GM18907 (cell line): ENCODE data around the gene TTC28.
"Not testable (repeated sequence)": the region's sequence is repeated elsewhere in the genome, so short reads cannot be mapped to it uniquely, and the experiment has no call there.

Experiments used
- ATAC-seq: cut with Tn5 transposase; IDR thresholded peaks from one replicate; pipeline ENCODE4 v1.9.1; 2021; ENCODE audit warnings: mild to moderate bottlenecking, moderate library complexity; ENCODE audit not compliant: unreplicated experiment

The TTC28 gene

GRCh38 chr22:28375761-28376534 lies 303.7 kb downstream of the TTC28 start:
- no peak for ATAC-seq

DNA sequence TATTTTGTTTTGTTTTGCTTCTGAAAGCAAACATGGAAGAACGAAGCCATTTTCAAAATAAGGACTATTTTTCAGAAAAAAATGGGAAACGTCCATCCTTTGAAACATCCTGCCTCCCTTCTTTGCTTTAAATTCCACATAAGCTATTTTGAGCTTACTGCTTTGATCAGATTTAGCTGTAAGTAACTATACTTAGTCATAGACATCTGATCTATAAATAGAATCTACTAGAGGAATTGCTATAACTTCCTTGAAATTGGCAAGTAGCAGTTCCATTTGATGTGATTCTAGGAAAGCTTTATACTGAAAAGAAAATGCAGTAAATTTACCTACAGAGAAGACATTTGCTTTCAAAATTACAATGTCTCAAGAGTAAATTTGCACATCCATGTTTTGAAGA lies 305.8 kb downstream of the TTC28 start:
- ATAC-seq = no peak

- ATAC-seq = no peak
Measured at GRCh38 chr22:28369854-28370253, 309.8 kb downstream of the TTC28 start.

GRCh38 chr22:28366856-28367255 lies 312.8 kb downstream of the TTC28 start:
- no peak for ATAC-seq

DNA sequence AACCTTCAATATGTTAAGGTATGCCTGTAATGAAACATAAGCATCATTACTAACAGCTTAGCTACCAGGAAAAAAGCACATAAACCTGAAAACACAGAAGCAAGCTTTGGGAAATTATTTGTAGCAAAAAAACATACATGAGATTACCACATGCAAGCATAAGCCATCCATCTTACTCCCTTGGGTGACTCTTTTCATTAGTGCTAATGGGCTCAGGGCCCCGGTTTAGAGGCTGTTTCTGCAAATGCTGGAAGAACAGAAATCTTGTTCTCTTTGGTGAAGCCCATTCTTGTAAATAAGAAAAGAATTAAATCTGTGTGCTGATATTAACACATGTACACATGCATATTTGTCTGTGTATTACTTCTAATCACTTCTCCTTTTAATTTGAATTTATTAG lies 314.3 kb downstream of the TTC28 start:
- no peak for ATAC-seq

DNA sequence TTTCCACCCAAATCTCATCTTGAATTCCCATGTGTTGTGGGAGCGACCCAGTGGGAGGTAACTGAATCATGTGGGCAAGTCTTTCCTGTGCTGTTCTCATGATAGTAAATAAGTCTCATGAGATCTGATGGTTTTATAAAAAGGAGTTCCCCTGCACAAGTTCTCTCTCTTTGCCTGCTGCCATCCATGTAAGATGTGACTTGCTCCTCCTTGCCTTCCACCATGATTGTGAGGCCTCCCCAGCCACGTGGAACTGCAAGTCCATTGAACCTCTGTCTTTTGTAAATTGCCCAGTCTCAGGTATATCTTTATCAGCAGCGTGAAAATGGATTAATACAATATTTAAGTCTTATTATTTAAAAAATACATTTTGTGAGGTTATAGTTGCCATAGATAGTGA lies 315.5 kb downstream of the TTC28 start:
- ATAC-seq = not testable (repeated sequence)

DNA sequence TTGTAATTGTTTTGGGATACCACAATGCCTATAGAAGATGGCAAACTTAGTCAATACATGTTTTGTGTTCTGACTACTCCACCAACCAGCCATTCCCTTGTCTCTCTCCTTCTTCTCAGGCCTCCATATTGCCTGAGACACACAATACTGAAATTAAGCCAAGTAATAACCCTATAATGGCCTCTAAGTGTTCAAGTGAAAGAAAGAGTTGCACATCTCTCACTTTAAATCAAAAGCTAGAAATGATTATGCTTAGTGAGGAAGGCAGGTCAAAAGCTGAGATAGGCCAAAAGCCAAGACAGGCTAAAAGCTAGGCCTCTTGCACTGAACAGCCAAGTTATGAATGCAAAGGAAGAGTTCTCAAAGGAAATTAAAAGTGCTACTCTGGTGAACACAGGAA lies 318.7 kb downstream of the TTC28 start:
- ATAC-seq = no peak

DNA sequence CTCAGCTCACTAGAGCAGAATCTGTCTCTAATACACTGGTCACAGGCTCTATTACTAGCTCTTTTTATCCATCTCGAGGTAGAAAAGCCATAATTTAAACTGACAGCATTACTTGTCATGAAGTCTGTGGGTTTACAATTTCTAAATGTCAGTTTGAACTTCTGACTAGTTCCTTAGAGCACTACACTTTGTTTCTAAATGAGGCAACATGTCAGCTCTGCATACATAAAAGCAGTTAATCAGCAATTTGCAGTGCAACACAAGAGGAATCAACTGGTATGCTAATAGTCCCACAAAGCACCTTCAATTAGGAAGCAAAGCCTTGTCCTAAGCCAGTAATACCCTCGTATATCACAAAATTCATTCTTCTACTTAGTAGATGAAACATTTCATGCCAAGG lies 321.3 kb downstream of the TTC28 start:
- ATAC-seq = no peak

DNA sequence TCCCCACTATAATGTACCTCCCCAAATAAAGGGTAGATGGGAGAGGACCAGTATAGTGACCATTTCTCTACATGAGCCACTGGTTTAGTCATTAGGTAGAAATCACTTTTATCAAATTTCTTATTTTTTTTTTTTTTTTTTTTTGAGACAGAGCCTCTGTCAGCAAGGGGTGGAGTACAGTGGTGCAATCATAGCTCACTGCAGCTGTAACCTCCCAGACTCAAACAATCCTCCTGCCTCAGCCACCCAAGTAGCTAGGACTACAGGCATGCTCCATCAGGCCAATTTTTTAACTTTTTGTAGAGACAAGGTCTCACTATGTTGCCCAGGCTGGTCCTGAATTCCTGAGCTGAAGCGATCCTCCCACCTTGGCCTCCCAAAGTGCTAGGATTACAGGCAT lies 322.4 kb downstream of the TTC28 start:
- ATAC-seq = no peak

- ATAC-seq = no peak
Measured at GRCh38 chr22:28351476-28351875, 328.2 kb downstream of the TTC28 start.

DNA sequence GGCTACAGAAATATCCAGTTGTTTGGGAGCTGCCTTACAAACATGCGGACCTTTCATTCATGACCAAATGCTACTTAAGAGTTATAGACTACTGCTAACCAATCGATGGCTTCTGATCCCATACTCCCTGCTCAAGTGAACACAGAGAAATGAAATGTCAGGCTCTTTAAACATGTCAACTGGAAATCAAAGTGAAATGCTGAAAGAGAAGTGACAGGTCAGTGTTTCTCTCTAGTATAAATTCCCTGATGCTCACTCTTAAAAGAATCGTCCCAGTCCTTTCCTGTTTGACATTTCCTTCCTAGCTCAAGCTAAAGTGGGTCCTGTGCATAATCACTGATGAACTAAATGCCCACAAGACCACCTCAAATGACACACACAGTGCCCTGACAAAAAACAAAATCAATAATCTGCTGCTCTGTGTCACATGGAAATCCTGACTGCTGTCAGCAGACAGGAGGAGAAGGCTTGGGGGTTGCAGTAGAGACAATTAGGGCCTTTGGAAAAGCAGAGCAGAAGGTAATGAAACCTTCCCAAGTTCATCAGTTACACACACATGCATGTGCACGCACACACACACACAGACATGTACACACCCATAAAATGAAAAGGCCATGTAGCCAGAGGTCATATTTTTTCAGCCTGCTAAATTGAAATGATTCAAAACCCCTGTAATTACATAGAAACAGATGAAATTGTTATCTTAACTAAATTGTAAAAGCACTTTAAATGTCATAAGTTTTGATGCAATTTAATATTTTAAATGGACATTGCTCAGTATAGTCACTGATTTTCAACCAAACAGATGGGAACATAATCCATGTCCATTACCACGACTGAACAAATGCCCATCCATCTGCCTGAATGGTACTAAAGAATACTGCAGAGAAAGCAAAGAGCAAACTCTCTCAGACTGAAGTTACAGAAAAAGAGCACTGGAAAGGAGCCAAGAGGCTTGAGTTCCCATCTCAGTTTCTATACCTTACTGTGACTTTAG lies 330.7 kb downstream of the TTC28 start:
- ATAC-seq = no peak

DNA sequence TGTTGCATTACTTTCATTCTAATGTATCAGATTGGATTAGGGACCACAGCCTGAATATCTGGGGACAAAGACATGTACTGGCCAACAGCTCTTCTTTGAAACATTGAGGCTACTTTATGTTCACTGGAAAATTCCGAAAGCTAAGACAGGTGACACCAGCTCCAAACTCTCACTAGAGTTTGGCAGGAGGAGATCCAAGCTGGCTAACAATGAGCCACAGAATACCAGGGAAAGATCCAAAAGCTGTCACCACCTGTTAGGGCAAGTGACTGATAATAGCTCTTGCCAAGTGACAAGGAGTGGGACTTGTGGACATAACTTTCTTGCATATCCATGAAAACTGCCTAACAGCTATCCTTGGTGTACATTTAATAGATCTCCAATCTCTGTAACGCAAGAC lies 333.3 kb downstream of the TTC28 start:
- no peak for ATAC-seq

- ATAC-seq = no peak
Measured at GRCh38 chr22:28344918-28345703, 334.5 kb downstream of the TTC28 start.

DNA sequence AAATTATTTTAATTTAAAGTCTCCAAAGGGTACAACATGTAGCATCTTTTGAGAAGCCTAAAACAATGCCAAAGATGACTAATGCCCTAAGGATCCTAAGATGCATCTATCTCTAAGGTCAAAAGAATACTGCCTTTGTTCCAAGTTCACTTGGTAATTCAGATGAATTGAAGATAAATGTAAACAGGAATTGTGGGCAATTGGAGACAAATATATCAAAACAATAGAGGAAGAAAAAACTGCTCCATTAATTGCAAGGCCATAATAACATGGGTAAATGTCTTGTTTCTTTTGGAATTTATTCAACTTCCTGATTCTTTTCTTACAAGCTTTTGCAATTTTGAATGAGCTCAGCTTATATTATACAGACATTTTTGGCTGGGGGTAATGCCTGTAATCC lies 338.6 kb downstream of the TTC28 start:
- ATAC-seq = no peak

DNA sequence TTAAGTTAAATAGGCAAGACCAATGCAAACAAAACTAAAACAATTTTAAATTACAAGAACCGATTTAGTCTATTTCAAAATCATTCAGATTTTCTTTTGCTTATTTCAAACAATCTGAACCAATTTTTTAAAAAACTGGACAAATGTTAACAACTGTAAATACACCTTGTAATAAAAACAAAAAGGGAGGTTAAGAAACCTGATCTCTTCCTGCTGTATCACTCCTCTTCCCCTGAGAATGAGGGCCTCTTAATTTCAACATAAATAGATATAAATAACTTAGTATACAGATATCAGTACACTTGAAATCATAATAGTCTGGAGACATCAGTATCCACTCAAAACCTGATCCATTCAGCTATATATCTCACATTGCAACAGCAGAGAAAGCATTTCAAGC lies 346.6 kb downstream of the TTC28 start:
- no peak for ATAC-seq

- ATAC-seq = no peak
Measured at GRCh38 chr22:28332410-28332809, 347.2 kb downstream of the TTC28 start.

DNA sequence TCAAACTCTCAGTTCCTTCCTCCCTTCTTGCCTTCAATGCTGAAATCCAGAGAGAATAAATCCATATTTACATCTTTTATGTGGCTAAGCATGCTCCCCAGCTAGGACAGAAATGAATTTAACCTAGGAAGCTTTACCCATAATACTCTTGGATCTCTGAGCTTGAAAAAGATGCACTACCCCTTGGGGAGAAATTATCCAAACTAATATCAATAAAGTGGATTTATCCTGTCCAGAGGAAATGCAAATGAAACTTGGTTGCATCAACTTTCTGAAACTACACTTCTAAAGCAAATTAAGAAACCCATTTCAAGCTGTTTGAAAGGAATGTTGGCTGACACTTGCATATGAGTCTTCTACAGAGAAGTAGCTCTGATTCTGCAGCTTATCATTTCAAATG lies 347.9 kb downstream of the TTC28 start:
- ATAC-seq = no peak

DNA sequence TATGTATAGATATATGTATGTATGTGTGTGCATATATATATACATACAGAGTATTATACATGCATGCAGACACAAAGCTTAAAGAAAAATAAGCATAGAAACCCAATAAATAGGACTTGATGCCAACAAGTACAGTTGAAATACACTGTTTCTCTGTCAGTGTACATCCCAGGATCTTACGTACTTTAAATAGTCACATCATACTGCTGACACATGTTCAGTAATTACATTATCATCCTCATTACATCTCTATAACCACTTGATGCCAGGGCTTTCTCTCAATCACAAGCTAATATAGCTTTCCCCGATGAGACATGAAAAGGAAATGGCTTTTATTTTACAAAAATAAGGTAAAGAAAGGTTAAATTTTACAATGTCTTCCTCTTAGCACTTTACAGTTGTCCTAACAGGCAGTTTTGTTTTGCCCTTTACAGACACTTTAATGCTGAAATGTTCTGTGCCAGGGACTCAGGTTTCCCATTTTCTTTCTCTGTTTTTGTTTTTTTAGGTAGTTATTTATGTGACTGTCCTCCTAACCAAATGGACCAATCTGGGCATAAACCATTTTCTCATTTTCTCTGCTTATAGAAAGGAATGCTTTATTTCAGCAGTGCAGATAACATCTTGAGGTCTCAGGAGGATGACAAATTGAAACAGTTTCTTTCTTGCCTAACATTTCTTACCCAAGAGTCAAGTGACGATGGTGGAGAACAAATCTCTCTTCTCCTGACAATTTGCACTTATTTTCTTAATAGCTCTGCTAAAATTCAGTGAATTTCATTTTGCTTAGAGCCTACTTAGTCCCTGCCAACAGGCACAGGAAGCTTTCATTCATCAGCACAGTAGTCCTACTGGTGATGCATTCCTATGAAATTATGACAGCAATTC lies 350.2 kb downstream of the TTC28 start:
- no peak for ATAC-seq

DNA sequence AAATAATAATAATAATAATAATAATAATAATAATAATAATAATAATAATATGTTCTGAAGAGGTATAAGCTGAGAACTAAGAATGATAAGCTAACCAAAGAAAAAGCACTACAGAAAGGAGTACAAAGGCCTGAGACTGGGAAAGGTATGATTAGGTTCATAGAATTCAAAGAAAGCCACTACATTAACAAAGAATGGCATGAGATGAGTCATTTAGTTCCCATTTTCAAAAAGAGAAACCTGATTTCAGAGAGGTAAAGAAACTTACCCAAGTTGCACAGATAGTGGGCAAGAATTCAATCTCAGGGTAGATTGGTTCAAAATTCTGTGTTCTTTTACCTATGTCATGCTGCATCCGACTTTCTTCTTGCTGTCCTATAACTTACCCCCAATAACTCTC lies 350.9 kb downstream of the TTC28 start:
- ATAC-seq = no peak

DNA sequence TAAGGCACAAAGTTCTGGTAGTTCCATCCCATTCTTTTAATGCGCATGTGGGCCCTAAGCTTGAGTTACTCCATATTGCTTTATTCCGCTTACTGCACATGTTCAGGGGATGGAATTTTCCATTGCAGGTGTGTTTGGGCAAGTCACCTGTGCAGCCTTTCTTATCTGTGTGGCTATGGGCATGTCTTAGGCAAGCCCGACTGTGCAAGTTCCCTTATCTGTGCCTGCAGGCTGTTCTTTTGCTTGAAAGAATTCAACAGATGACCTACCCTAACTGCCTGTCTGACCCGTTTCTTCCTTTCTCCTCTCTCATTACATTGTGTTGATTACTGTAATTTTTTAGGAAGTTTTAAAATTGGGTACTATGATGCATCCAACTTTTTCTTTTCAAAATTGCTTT lies 363.6 kb downstream of the TTC28 start:
- ATAC-seq = no peak
